GM12878 (cell line): ENCODE data around the gene HS3ST6. TPM values are rescaled to one million over a fixed set of nuclear protein-coding genes. Genes with fewer than 3 reads are reported as not detected.

Source experiments
- ATAC-seq: fragments of 200-7000 bp; cut with Tn5 transposase; 3 replicates; pipeline ENCODE4 v1.9.1; 2020; ENCODE audit warnings: mild to moderate bottlenecking, moderate library complexity
- BruUV-seq: library from RNA; stranded (reverse); fragments of 400-500 nt; replicated peaks from 2 replicates; lab custom pipeline; 2021; lab: Mats Ljungman, UMichigan
- CTCF ChIA-PET: fragments of 300-600 bp; sonication (Branson Sonifier 250); formaldehyde crosslinking; extraction: SDS; loops from one replicate; lab custom pipeline; 2021; ENCODE audit warnings: inconsistent platforms; lab: Yijun Ruan, JAX
- POLR2A ChIA-PET: fragments of 350-600 bp; formaldehyde crosslinking; extraction: SDS; loops from one replicate; lab custom pipeline; 2021; ENCODE audit warnings: inconsistent platforms; lab: Charles Lee
- RAD21 ChIA-PET: fragments of 300-600 bp; sonication (Branson Sonifier 250); formaldehyde crosslinking; loops from one replicate; lab custom pipeline; 2023; ENCODE audit warnings: antibody characterized with exemption; ENCODE audit not compliant: unreplicated experiment; lab: Charles Lee
- SMC1A ChIA-PET: fragments of 300-600 bp; sonication (Branson Sonifier 250); formaldehyde crosslinking; loops from one replicate; lab custom pipeline; 2023; ENCODE audit not compliant: unreplicated experiment, uncharacterized antibody; lab: Charles Lee
- DNase-seq: peaks from one replicate; pipeline ENCODE4 v3.0.0-alpha.2; 2011; ENCODE audit warnings: low read depth, low spot score
- FAIRE-seq: peaks from 3 replicates; lab custom pipeline; 2011; peaks lifted over from hg19 to GRCh38; lab: Jason Lieb, UNC
- H2AFZ ChIP-seq: 2 replicates; pipeline ENCODE4 v1.6.0; 2011; ENCODE audit warnings: low read depth, low read length, control low read depth; ENCODE audit not compliant: control insufficient read depth
- H3K27ac ChIP-seq: 2 replicates; pipeline ENCODE4 v1.5.1; 2011; ENCODE audit warnings: control low read depth; ENCODE audit not compliant: control insufficient read depth, insufficient read depth
- H3K27me3 ChIP-seq, 2 experiments: replicated peaks in 1 of 2; 2 replicates each; pipeline versions ENCODE4 v1.6.0 to v1.6.1; 2011; ENCODE audit warnings: low read length in 1 of 2; ENCODE audit not compliant: control insufficient read depth in 2 of 2, insufficient read depth in 2 of 2
- H3K36me3 ChIP-seq, 2 experiments: 2 replicates each; pipeline ENCODE4 v1.5.1; 2011; ENCODE audit warnings: low read length in 1 of 2; ENCODE audit not compliant: control insufficient read depth in 2 of 2, insufficient read depth in 2 of 2
- H3K4me1 ChIP-seq: 2 replicates; pipeline ENCODE4 v1.6.1; 2011; ENCODE audit warnings: mild to moderate bottlenecking, low read length, moderate library complexity, mixed read lengths; ENCODE audit not compliant: control insufficient read depth, insufficient read depth
- H3K4me2 ChIP-seq: 2 replicates; pipeline ENCODE4 v1.6.0; 2011; ENCODE audit warnings: control low read depth; ENCODE audit not compliant: control insufficient read depth, insufficient read depth
- H3K4me3 ChIP-seq: fragments of 200-600 bp; sonication (generic); 2 replicates; pipeline ENCODE4 v1.5.1; 2016
- H3K79me2 ChIP-seq: 2 replicates; pipeline ENCODE4 v1.6.0; 2011; ENCODE audit warnings: low read length; ENCODE audit not compliant: control insufficient read depth, insufficient read depth
- H3K9ac ChIP-seq: 2 replicates; pipeline ENCODE4 v1.8.0; 2011; ENCODE audit warnings: low read length, control low read depth, mixed read lengths; ENCODE audit not compliant: control insufficient read depth, insufficient read depth
- H3K9me3 ChIP-seq: replicated peaks from 3 replicates; pipeline ENCODE4 v1.5.1; 2011; ENCODE audit warnings: mild to moderate bottlenecking, low read length; ENCODE audit not compliant: control insufficient read depth, insufficient read depth
- H4K20me1 ChIP-seq: 2 replicates; pipeline ENCODE4 v1.6.0; 2011; ENCODE audit not compliant: control insufficient read depth, insufficient read depth
- BACH1 ChIP-seq: fragments of 450-650 bp; IDR thresholded peaks from 2 replicates; pipeline ENCODE4 v1.6.1; 2017; ENCODE audit warnings: mild to moderate bottlenecking, borderline replicate concordance
- NFIC ChIP-seq: IDR thresholded peaks from 2 replicates; pipeline ENCODE4 v1.6.1; 2012; ENCODE audit warnings: low read depth, mild to moderate bottlenecking, inconsistent platforms, low read length, moderate library complexity
- NR2F1 ChIP-seq: fragments of 450-650 bp; conservative IDR thresholded peaks from 2 replicates; pipeline ENCODE4 v1.6.1; 2017; ENCODE audit warnings: mild to moderate bottlenecking
- POLR2A ChIP-seq: IDR thresholded peaks from 2 replicates; pipeline ENCODE4 v1.6.1; 2011; ENCODE audit warnings: low read depth, mild to moderate bottlenecking, low read length
- POLR2AphosphoS5 ChIP-seq: IDR thresholded peaks from 2 replicates; pipeline ENCODE4 v1.6.1; 2011; ENCODE audit warnings: mild to moderate bottlenecking, low read length, inconsistent platforms
- RBBP5 ChIP-seq: fragments of 200-600 bp; sonication (generic); conservative IDR thresholded peaks from 2 replicates; pipeline ENCODE4 v1.6.1; 2016
- SIN3A ChIP-seq: IDR thresholded peaks from 2 replicates; pipeline ENCODE4 v1.6.1; 2012; ENCODE audit warnings: low read depth, low read length, improper control_type of control experiment
- TCF12 ChIP-seq: IDR thresholded peaks from 2 replicates; pipeline ENCODE4 v1.6.1; 2011; ENCODE audit warnings: low read depth, mild to moderate bottlenecking, low read length
- WGBS: methylation state at CpG from one replicate; pipeline ENCODE4 v1.1.6; 2016; ENCODE audit warnings: low lambda C conversion rate; ENCODE audit not compliant: insufficient replicate concordance, insufficient coverage; ENCODE audit errors: missing lambda C conversion rate; 5-methylcytosine and 5-hydroxymethylcytosine counted together
- in situ Hi-C: fragments of 300-500 bp; cut with MboI; formaldehyde crosslinking; loops from 9 replicates; pipeline ENCODE4 v1.14.3; 2018; ENCODE audit warnings: mixed read lengths
- intact Hi-C: fragments of 100-400 bp; cut with micrococcal nuclease; formaldehyde crosslinking; loops from one replicate; pipeline ENCODE4 v1.14.2; 2022; ENCODE audit not compliant: unreplicated experiment
- polyA plus RNA-seq, 11 experiments: library from polyadenylated mRNA; depleted of rRNA in 4 of 11; unstranded in 6 of 11; stranded (reverse) in 5 of 11; fragments of >200 nt; fragmentation: Nextera tagmentation in 4 of 11; fragmentation: Illumina TruSeq in 1 of 11; extraction: Ambion mirVana in 4 of 11; extraction: Trizol in 1 of 11; gene quantifications; 1 replicate in 1 of 11; 2 replicates in 10 of 11; pipeline versions ENCODE4 v1.2.1 to v1.2.3, GENCODE V29; 2011 to 2016; ENCODE audit warnings: inconsistent platforms in 2 of 11, missing spikeins in 2 of 11, low read depth in 1 of 11
- total RNA-seq, 4 experiments: library from RNA; depleted of rRNA in 3 of 4; stranded (reverse); fragments of >200 nt in 3 of 4; fragmentation: Illumina TruSeq in 1 of 4; extraction: Trizol in 1 of 4; gene quantifications; 2 replicates each; pipeline versions ENCODE4 v1.2.1 to v1.2.3, GENCODE V29; 2013 to 2021
- TF ChIP-seq, protein P1 (sequence below): fragments of 450-650 bp; conservative IDR thresholded peaks from 2 replicates; pipeline ENCODE4 v1.6.1; 2017; ENCODE audit warnings: mild to moderate bottlenecking, moderate library complexity
- TF ChIP-seq, protein P2 (sequence below): fragments of 450-650 bp; IDR thresholded peaks from 2 replicates; pipeline ENCODE4 v1.6.1; 2016; ENCODE audit warnings: mild to moderate bottlenecking

HS3ST6 gene
- total and polyA plus RNA-seq, 10 of the 15 experiments (the other 5 are each of a cell fraction or from before 2014, with no cell fraction given), result not detected

DNA sequence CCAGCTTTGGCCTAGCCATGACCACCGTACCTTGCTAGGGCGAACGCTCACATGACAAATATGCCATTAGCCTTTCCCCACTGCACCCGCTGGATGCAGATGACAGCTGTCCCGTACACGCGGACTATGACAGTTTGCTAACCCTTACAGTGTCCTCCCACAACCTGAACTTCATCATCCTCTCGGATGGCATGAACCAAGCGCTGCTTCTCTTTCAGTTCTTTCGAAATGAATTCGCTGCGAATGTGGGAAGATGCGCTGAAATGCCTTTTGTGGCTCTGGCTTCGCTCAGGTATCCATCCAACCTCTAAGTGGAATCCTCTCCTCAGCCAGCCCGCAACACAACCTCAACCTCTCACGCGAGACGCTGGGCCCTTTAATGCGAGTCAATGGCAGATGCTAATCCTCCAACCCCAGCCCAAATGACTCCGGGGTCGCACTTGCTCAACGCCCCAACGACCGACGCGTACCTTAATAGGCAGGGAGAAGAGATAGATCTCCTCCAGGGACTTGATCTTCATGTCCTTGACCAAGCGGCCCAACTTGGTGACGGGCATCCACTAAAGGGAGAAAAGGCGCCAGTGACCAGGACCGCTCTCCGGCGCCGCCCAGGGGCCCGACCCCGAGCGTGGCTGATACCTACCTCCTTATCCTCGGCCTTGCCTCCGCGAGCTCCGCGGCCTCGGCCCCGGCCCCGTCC is 45.7 kb upstream of the HS3ST6 start:
- H3K9me3 ChIP-seq, result no peaks in the 10 kb centered on the region
- ChIA-PET POLR2A (interaction anchor here (0.6 to 3.3 kb wide), 17 partner anchors 8 to 305 kb away, joined by 3 to 25 read pairs (median 7); partner anchors contain the start of genes MSRB1, NOXO1, NUBP2 and SPSB3), CTCF (interaction anchor here (0.6 to 1.2 kb wide), 3 partner anchors 27 to 287 kb away, joined by 3 read pairs; partner anchors contain the start of gene ECI1), SMC1A (interaction anchor here (1.0 to 1.7 kb wide), 2 partner anchors 18 to 21 kb away, joined by 5 to 7 read pairs; partner anchors contain the start of genes MSRB1 and NOXO1), RAD21 (interaction anchor here (0.6 to 1.9 kb wide), 6 partner anchors 18 to 1195 kb away, joined by 3 to 7 read pairs (median 3); partner anchors contain the start of genes NOXO1, NUBP2 and SPSB3)
- H2AFZ ChIP-seq, result no peak overlapping the region
- no peaks in the 10 kb centered on the region for H3K27me3 ChIP-seq
- H3K79me2 ChIP-seq, result peaks cover 67% of the 10 kb centered on the region
- intact Hi-C loops (no loop called here), in situ Hi-C loops (no loop called here)
- H3K36me3 ChIP-seq, result peaks cover 11 to 13% of the 10 kb centered on the region in 2 experiments; a peak in 3 of 4 replicates
- H3K4me2 ChIP-seq, result peak overlapping the region; percentile 83
- H4K20me1 ChIP-seq, result peaks cover 6% of the 10 kb centered on the region; the same call in 1 of the 2 replicates
- H3K27ac ChIP-seq, result peak overlapping the region; percentile 90
- H3K9ac ChIP-seq, result peak overlapping the region; percentile 99
- ATAC-seq (peak; percentile 5), DNase-seq (no peak), FAIRE-seq (no peak)
- peak overlapping the region; percentile 98 for H3K4me3 ChIP-seq
- TF ChIP-seq RBBP5 (no peak), NFIC (no peak), SIN3A (peak; percentile 72; the same call in 1 of the 2 replicates), BACH1 (no peak; the same call in 1 of the 2 replicates), POLR2A (peak; percentile 69), POLR2AphosphoS5 (peak; percentile 83), TCF12 (no peak), NR2F1 (peak; percentile 49; the same call in 1 of the 2 replicates)
- TF ChIP-seq, protein P1, sequence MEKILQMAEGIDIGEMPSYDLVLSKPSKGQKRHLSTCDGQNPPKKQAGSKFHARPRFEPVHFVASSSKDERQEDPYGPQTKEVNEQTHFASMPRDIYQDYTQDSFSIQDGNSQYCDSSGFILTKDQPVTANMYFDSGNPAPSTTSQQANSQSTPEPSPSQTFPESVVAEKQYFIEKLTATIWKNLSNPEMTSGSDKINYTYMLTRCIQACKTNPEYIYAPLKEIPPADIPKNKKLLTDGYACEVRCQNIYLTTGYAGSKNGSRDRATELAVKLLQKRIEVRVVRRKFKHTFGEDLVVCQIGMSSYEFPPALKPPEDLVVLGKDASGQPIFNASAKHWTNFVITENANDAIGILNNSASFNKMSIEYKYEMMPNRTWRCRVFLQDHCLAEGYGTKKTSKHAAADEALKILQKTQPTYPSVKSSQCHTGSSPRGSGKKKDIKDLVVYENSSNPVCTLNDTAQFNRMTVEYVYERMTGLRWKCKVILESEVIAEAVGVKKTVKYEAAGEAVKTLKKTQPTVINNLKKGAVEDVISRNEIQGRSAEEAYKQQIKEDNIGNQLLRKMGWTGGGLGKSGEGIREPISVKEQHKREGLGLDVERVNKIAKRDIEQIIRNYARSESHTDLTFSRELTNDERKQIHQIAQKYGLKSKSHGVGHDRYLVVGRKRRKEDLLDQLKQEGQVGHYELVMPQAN, result 0 out of 2 replicates have a peak, but pooled peaks have one; percentile 41
- TF ChIP-seq, protein P2, sequence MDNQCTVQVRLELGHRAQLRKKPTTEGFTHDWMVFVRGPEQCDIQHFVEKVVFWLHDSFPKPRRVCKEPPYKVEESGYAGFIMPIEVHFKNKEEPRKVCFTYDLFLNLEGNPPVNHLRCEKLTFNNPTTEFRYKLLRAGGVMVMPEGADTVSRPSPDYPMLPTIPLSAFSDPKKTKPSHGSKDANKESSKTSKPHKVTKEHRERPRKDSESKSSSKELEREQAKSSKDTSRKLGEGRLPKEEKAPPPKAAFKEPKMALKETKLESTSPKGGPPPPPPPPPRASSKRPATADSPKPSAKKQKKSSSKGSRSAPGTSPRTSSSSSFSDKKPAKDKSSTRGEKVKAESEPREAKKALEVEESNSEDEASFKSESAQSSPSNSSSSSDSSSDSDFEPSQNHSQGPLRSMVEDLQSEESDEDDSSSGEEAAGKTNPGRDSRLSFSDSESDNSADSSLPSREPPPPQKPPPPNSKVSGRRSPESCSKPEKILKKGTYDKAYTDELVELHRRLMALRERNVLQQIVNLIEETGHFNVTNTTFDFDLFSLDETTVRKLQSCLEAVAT, result peak; percentile 28; the same call in 1 of the 2 replicates
- peaks cover 16% of the 10 kb centered on the region for H3K4me1 ChIP-seq
- WGBS, result under 1% methylated on average over 28 of the region's 44 CpGs
- BruUV-seq, result no TSS peak
